Fibroblast of peridontal ligament (primary cell): ENCODE results near the gene SMS.

Experiments used
- DNase-seq: peaks from one replicate; pipeline ENCODE4 v3.0.0-alpha.2; 2010; ENCODE audit errors: extremely low read depth

The SMS gene

GRCh38 chrX:21940356-21940829 is at the start of gene SMS:
Gene SMS, plus strand, starts transcription at chrX:21940709. Its CDS starts 116 bp downstream, at chrX:21940825.
- peak; percentile 60 for DNase-seq

DNA sequence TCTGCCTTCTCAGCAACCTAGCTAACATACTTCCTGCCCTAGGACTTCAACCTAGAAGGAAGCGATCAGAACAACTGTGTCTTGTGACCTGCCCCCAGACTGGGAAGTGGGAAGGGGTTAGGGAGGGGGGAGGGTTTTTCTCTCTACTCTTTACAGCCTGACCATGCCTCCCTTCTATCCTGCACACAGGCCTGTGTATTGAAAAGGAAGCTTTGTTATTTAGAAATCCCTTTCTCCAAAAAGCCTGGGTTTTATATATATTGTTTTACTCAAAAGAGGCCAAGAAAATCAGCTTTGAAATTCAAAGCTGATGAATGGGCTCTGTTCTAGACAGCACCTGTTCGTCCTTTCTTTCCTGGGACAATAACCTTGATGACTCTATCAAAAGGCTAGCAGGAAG is 35.2 kb upstream of the SMS start:
- DNase-seq = no peak

- DNase-seq = no peak
These were observed 34.6 kb upstream of the SMS start for GRCh38 chrX:21905953-21906352.

- no peak for DNase-seq
These were observed 33.2 kb upstream of the SMS start for GRCh38 chrX:21907260-21907659.

DNA sequence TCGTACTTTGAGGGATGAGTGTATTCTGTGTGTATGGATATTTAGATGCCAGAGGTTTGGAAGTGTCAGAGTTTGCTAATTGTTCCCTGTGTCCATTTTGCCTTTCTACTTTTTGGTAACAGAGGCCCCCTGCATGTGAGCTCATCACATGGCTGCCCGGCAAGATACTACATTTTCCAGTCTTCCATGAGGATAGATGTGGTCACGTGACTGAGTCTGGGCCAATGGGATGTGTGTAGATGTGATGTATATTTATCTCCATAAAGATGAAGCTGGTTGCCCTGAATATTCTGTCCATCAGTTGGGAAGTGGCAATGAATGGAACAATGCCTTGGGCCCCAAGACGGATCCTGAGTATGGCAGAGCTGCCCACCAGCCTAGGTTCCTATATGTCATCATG is 29.0 kb upstream of the SMS start:
- DNase-seq = no peak

DNA sequence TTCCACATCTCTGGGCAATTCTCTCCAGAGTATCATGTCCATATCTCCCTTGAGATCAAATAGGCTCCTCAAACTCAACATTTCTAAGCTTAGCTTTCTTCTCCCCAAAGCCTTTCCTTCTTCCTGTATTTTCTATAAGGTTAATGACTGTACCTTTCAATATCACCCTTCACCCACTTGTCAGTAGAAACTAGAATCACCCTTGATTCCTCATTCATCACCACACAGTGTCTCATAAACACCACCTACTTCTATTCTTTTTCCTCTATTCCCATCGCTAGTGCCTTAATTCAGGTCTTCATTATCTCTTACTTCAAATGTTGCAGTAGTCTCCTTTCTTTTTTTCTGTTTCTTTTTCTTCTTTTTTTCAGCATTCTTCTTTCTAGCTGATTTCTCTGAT is 28.3 kb upstream of the SMS start:
- no peak for DNase-seq

DNA sequence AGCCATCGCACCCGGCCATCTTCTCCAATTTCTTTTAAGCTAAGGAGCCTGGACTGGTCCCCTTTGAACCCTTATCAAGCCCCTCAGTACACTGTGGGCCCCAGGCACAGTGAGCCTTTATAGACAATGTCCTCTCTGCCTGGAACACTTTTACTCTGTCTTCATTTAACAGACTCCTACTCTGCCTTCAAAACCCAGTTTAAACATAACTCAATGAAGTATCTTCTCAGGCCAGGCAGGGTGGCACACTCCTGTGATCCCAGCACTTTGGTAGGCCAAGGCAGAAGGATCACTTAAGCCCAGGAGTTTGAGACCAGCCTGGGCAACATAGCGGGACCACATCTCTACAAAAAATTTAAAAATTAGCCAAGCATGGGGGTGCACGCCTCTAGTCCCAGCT is 27.5 kb upstream of the SMS start:
- no peak for DNase-seq

GRCh38 chrX:21926116-21926515 is 14.4 kb upstream of the SMS start:
- no peak for DNase-seq

DNA sequence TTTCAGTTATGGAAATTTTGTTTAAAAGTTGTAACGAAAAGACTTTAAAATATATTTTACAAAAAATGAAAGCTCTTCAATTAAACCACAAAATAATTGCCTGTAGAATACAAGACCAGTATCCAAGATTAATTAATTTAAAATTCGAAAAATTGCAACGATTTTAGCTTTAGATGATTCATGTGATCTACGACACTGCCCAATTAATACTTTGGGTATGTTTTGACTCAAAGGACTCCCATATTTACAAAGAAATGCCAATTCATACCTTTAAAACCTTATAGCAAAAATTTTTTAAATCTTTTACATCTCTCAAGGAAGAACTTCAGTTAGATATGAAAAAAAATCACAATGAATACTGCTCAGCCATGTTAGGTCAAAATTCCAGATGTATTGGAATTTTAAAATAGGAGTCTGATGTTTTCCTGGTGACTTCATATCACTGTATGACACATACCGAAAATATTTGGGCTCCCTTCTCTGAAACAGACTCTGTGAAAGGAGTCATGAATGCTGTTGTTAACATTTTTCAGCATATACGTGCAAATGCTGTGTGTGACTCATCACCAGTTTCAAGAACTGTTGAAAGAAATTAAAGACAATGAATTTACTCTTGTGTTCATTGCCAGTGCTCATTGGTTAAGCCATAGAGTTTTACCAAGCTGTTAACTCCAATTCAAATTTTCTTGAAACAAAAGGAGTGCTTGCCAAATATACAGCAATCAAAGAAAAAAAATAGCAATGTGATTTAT is 13.8 kb upstream of the SMS start:
- DNase-seq = peak; percentile 96

DNA sequence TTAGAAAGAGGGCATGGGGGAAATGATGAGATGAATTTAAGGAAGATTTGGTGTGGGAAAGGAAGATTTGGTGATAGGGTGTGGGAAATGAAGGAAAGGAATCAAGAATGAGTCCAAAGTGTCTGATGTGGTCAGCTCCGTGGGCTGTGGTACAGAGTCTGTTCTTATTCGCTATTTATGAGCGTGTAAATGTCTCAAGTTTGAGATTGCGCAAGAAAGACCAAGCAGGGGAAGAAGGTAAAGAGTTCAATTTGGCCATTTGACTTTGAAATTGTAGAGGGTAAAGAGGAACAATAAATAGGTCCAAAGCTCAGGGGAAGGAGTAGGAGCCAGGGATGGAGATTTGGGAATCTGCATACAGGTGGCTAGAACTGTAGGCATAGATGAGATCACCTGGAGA is 11.3 kb upstream of the SMS start:
- no peak for DNase-seq

DNA sequence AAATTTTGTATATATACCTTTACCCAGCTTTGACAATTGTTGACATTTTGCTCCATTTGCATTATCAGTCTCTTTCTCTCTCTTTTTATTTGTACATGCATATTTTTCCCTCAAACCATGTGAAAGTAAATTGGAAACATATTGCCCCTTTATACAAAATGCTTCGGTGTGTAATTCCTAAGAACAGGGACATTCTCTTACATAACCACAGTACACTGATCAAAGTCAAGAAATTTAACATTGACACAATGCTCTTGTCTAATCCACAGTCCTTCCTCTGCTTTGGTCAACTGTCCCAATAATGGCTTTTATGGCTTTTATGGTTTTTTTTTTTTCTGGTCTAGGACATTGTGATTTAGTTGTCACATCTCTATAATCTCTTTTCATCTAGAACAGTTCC is 9.5 kb upstream of the SMS start:
- DNase-seq = peak; percentile 35

- peak; percentile 92 for DNase-seq
These were observed 8.1 kb upstream of the SMS start for GRCh38 chrX:21932292-21933002.

- DNase-seq = no peak
These were observed 7.4 kb upstream of the SMS start for GRCh38 chrX:21933077-21933476.

- DNase-seq = no peak
These were observed 6.1 kb upstream of the SMS start for GRCh38 chrX:21934414-21934813.

DNA sequence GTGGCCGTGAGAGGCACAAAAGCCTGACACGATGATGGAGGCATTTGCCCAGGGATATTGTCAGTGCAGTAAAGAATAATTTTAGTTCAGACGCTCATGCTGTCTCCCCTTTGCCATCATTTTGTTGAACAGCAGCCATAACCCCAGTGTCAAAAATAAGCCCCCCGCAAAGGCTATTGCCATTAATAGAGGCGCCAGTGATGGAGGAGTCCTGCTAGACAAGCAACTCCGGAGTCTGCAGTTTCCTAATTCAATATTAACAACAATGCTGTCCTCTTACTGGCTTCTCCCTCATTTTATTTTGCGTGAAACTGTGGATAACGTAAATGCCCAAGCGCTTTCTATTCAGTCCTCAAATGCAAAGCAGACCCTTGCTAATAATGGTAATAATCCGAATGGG is 603 bp upstream of the SMS start:
- DNase-seq = no peak

- peak; percentile 86 for DNase-seq
These were observed 3.1 kb downstream of the SMS start for GRCh38 chrX:21943460-21944135.

DNA sequence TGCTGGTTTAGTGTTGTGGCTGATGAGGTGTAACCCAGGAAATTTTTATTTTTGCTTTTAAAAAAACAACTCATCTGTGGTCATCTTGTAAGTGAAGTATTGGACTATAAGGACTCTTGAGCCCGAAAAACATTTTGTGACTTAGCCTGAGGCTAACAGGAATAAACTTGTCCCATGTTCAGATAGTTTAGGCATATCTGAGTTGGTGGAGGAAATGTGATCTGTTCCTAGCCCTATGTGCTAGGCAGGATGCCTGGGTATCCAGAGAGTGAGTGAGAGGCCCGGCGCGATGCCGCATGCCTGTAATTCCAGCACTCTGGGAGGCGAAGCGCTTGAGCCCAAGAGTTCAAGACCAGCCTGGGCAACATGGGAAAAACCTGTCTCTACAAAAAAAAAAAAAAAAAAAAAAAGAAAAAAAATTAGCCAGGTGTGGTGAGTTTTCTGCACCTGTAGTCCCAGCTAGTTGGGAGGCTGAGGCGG is 3.7 kb downstream of the SMS start:
- no peak for DNase-seq

- DNase-seq = peak; percentile 42
These were observed 6.6 kb downstream of the SMS start for GRCh38 chrX:21946925-21947641.

- no peak for DNase-seq
These were observed 7.2 kb downstream of the SMS start for GRCh38 chrX:21947671-21948070.

GRCh38 chrX:21948897-21949578 is 8.5 kb downstream of the SMS start:
- no peak for DNase-seq

DNA sequence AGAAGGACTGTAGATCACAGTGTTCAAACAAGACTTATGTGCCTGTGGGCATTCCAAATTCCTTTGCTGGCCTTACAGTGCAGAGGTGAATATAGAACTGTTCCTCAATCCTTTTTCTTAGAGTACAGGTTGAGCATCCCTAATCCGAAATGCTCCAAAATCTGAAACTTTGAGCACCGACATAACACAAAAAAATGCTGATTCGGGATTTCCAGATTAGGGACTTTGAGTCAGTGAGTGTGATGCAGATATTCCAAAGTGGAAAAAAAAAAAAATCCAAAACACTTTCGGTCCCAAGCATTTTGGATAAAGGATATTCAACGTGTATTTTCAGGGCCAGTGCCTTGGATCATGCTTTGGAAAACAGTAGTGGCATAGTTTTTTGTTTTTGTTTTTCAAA is 9.2 kb downstream of the SMS start:
- DNase-seq = no peak
